NB4 (cell line): ENCODE measurements around the gene GAPVD1.

ENCODE experiments used
- MYC ChIP-seq: IDR thresholded peaks from 2 replicates; pipeline ENCODE4 v1.6.1; 2011; ENCODE audit warnings: low read depth, low read length
- POLR2A ChIP-seq: IDR thresholded peaks from 2 replicates; pipeline ENCODE4 v1.6.1; 2011; ENCODE audit warnings: mild to moderate bottlenecking; ENCODE audit not compliant: insufficient read length; ENCODE audit errors: extremely low read depth
- TF ChIP-seq, protein P1 (sequence below): IDR thresholded peaks from one replicate; pipeline ENCODE4 v1.5.1; 2012; ENCODE audit warnings: low read depth, low read length
- TF ChIP-seq, protein P2 (sequence below): IDR thresholded peaks from 2 replicates; pipeline ENCODE4 v1.6.1; 2011; ENCODE audit warnings: low read depth, low read length

DNA sequence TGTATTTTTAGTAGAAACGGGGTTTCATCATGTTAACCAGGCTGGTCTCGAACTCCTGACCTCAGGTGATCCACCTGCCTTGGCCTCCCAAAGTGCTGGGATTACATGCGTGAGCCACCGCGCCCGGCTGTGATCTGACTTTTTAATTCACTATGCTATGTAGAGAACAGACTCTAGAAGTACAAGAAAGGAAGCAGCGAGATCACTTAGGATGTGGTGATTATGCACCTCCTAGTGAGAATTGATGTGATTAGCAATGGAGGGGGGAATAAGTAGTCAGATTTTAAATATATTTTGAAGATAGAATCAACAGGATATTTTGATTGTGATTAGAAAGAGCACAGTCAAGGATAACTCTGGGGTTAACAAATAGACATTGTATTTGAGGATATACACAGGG, 36.3 kb downstream of the GAPVD1 start:
- TF ChIP-seq, protein P1, sequence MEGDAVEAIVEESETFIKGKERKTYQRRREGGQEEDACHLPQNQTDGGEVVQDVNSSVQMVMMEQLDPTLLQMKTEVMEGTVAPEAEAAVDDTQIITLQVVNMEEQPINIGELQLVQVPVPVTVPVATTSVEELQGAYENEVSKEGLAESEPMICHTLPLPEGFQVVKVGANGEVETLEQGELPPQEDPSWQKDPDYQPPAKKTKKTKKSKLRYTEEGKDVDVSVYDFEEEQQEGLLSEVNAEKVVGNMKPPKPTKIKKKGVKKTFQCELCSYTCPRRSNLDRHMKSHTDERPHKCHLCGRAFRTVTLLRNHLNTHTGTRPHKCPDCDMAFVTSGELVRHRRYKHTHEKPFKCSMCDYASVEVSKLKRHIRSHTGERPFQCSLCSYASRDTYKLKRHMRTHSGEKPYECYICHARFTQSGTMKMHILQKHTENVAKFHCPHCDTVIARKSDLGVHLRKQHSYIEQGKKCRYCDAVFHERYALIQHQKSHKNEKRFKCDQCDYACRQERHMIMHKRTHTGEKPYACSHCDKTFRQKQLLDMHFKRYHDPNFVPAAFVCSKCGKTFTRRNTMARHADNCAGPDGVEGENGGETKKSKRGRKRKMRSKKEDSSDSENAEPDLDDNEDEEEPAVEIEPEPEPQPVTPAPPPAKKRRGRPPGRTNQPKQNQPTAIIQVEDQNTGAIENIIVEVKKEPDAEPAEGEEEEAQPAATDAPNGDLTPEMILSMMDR: no peak
- TF ChIP-seq, protein P2, sequence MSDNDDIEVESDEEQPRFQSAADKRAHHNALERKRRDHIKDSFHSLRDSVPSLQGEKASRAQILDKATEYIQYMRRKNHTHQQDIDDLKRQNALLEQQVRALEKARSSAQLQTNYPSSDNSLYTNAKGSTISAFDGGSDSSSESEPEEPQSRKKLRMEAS: no peak
- TF ChIP-seq POLR2A (no peak), MYC (no peak)
